Measurements from ENCODE around the gene MYH2.

MYH2 gene

GRCh38 chr17:10583834-10584233 is 34.4 kb upstream of the MYH2 start:
- no peaks in the 10 kb centered on the region for H4K20me1 ChIP-seq (ENCODE audit: insufficient read depth)
- H2AFZ ChIP-seq (ENCODE audit: low read depth): no peak overlapping the region
- H3K79me2 ChIP-seq (ENCODE audit: insufficient read depth, low read depth): no peaks in the 10 kb centered on the region
- H3K4me3 ChIP-seq (IDR thresholded peaks at IDR 0.05; ENCODE audit: insufficient read depth, low read depth, low read length): no peak overlapping the region
- no peak overlapping the region for H3K27ac ChIP-seq
- H3K36me3 ChIP-seq (ENCODE audit: insufficient read depth): no peaks in the 10 kb centered on the region
- H3K4me2 ChIP-seq: no peak overlapping the region
- H3K9ac ChIP-seq: no peak overlapping the region
- TF ChIP-seq CTCF (conservative IDR thresholded peaks at IDR 0.05; ENCODE audit: low read depth, low read length): no peak
- H3K4me1 ChIP-seq (ENCODE audit: low read depth, poor library complexity, severe bottlenecking): no peaks in the 10 kb centered on the region
- no peaks in the 10 kb centered on the region for H3K27me3 ChIP-seq (ENCODE audit: insufficient read depth, low read depth)

- Histone ChIP-seq H4K20me1 (ENCODE audit: insufficient read depth) (no peaks in the 10 kb centered on the region), H2AFZ (ENCODE audit: low read depth) (no peak overlapping the region), H3K9ac (no peak overlapping the region), H3K4me1 (ENCODE audit: low read depth, poor library complexity, severe bottlenecking) (no peaks in the 10 kb centered on the region), H3K4me2 (no peak overlapping the region), H3K27me3 (ENCODE audit: insufficient read depth, low read depth) (no peaks in the 10 kb centered on the region), H3K79me2 (ENCODE audit: insufficient read depth, low read depth) (no peaks in the 10 kb centered on the region), H3K36me3 (ENCODE audit: insufficient read depth) (no peaks in the 10 kb centered on the region), H3K4me3 (IDR thresholded peaks at IDR 0.05; ENCODE audit: insufficient read depth, low read depth, low read length) (no peak overlapping the region), H3K27ac (no peak overlapping the region)
- no peak for TF ChIP-seq CTCF (conservative IDR thresholded peaks at IDR 0.05; ENCODE audit: low read depth, low read length)
Measured at GRCh38 chr17:10579270-10579669, 29.8 kb upstream of the MYH2 start.

GRCh38 chr17:10574324-10574723 is 24.9 kb upstream of the MYH2 start:
- no peaks in the 10 kb centered on the region for H4K20me1 ChIP-seq (ENCODE audit: insufficient read depth)
- no peaks in the 10 kb centered on the region for H3K36me3 ChIP-seq (ENCODE audit: insufficient read depth)
- TF ChIP-seq CTCF (conservative IDR thresholded peaks at IDR 0.05; ENCODE audit: low read depth, low read length): no peak

GRCh38 chr17:10563991-10564660 is 14.7 kb upstream of the MYH2 start:
- no peak overlapping the region for H3K27ac ChIP-seq
- H3K36me3 ChIP-seq (ENCODE audit: insufficient read depth): no peaks in the 10 kb centered on the region
- H3K9ac ChIP-seq: no peak overlapping the region
- no peaks in the 10 kb centered on the region for H3K79me2 ChIP-seq (ENCODE audit: insufficient read depth, low read depth)
- H3K4me1 ChIP-seq (ENCODE audit: low read depth, poor library complexity, severe bottlenecking): no peaks in the 10 kb centered on the region
- no peak overlapping the region for H3K4me2 ChIP-seq
- H3K27me3 ChIP-seq (ENCODE audit: insufficient read depth, low read depth): no peaks in the 10 kb centered on the region
- no peak for TF ChIP-seq CTCF (conservative IDR thresholded peaks at IDR 0.05; ENCODE audit: low read depth, low read length)
- no peak overlapping the region for H2AFZ ChIP-seq (ENCODE audit: low read depth)
- H4K20me1 ChIP-seq (ENCODE audit: insufficient read depth): no peaks in the 10 kb centered on the region
- no peak overlapping the region for H3K4me3 ChIP-seq (IDR thresholded peaks at IDR 0.05; ENCODE audit: insufficient read depth, low read depth, low read length)

More at GRCh38 chr17:10574324-10574723, 24.9 kb upstream of the MYH2 start:
- Histone ChIP-seq H3K79me2 (ENCODE audit: insufficient read depth, low read depth) (no peaks in the 10 kb centered on the region), H3K4me3 (IDR thresholded peaks at IDR 0.05; ENCODE audit: insufficient read depth, low read depth, low read length) (no peak overlapping the region), H3K4me2 (no peak overlapping the region), H3K9ac (no peak overlapping the region), H2AFZ (ENCODE audit: low read depth) (no peak overlapping the region), H3K27me3 (ENCODE audit: insufficient read depth, low read depth) (no peaks in the 10 kb centered on the region), H3K4me1 (ENCODE audit: low read depth, poor library complexity, severe bottlenecking) (no peaks in the 10 kb centered on the region), H3K27ac (no peak overlapping the region)
